Stimulated activated CD4-positive, alpha-beta T cell treated with anti-CD3 and anti-CD28 coated beads, TNF-alpha, amount 100 ng/mL, for 4 hours (primary cell): ENCODE results near the gene STX4.
"Not testable (repeated sequence)": the region's sequence is repeated elsewhere in the genome, so short reads cannot be mapped to it uniquely, and the experiment has no call there.

Experiments
- DNase-seq, 3 experiments: peaks; one replicate each; pipeline ENCODE4 v3.0.0-alpha.2; 2020; ENCODE audit warnings: low read depth in 3 of 3

STX4 gene

DNA sequence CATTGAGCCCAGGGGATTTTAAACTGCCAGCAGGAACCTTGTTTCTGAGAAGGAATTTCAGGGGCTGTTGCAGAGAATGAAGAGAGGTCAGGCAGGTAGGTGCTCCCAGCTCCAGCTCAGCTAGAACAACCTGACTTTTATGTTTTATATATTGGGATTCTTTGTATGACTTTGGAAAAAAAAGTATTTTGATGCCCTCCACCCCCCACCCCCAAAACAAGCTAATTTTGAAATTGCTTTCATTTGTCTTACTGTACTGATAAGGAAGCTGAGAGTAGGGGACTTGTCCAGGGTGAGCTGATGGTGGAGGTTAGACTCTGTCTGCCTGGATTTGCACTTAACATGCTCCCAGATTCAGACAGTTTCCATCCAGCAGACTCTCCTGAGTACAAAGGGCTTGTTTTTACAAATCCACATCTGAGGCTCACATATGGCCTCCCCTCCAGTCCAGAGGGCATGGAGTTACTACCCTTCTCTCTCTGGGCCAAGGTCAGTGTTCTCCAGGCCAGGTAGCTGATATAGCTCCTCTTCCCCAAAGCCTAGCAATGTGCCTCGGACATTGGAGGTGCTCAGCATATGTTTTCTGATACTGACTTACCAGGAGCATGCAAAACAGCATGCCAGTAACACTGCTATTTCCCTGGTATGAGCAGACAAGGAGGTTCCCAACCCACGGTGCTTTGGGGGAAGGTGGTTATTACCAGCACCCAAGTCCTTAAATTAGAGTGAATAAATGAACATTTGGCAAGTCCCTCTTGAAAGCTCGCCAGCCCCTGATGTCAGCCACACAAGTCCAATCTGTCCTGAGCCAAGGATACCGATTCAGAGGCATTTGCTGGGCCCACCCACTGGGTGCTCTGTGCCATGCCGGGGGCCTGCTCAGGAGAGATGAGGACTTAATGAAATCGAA is 34.3 kb upstream of the STX4 start:
- no peak for DNase-seq

DNA sequence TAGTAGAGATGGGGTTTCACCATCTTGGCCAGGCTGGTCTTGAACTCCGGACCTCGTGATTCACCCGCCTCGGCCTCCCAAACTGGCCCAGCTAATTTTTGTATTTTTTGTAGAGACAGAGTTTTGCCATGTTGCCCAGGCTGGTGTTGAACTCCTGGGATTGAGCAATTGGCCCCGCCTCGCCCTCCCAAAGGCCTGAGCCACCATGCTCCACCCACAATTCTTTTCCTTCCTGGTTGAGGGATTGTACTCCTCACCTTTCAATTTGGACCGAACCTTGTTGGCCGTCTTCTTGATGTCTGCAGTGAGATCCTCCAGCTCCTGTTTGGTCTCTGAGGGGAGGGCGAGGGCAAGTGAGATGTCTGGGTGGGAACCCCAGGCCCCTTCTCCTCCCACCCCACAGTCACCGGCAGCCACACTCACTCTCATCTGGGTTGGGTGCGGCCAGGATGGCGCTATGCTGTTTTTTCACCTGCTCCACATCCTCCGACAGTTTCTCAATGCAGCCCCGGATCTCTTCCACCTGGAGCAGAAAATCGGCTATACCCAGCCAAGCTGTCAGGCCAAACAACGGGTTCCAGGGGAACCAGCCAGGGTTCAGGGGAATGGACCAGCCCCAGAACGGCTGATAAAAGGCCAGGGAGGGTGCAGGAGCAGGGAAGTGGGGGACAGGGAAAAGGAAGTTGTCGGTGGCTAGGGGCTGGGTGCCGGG is 32.5 kb upstream of the STX4 start:
- DNase-seq = no peak

DNA sequence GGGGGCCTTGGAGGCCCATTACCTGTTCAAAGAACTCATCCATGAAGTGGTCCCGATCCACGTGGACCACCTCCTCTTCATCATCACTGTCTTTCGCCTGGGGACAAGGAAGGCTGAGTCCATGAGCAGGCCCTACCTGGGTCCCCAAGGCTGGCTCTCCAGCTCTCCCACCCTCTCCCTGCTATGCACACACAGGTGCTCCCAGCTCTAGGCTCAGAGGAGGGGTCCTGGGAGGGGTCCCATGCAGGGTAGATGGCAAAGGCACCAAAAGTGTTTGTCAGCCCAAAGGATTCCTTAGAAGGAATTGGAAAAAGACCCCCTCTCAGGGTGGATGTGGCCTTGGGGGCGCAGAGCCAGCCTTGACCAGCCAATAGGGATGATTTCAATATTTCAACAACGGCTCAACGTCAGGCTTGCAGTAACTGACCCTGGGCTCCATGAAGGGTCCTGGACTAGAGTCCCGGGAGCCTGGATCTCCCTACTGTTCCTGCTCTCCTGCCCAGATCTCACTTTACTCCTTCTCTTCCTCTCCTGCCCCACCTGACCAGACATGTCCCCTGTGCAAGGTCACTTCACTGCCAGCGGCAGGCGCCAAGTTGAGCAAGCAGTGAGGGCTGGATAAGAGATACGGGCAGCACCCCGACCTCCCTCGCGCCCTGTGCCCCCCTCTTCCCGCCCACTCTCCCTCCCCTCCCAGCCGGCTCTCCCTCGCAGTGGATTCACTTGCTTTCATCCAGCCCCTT is 31.7 kb upstream of the STX4 start:
- no peak for DNase-seq

DNA sequence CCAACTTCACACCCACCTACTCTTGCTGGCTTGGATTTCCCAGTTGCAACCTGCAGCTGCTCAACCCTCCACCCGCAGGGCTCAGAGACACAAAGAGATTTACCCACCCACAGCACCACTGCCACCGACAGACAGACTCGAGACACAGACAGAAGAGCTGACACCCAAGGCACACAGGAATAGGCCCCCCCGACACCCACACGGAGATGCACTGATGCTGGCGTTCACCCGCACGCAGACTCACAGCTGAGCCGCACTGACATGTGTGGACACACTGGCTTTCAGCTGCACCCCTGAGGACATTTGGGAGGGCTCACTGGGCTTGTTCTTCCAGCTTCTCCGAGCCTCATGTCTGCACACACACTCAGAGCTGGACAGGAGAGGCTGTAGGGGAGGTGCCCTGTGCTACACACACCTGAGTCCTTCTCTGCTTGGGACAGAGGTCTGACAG is 31.1 kb upstream of the STX4 start:
- no peak for DNase-seq

DNA sequence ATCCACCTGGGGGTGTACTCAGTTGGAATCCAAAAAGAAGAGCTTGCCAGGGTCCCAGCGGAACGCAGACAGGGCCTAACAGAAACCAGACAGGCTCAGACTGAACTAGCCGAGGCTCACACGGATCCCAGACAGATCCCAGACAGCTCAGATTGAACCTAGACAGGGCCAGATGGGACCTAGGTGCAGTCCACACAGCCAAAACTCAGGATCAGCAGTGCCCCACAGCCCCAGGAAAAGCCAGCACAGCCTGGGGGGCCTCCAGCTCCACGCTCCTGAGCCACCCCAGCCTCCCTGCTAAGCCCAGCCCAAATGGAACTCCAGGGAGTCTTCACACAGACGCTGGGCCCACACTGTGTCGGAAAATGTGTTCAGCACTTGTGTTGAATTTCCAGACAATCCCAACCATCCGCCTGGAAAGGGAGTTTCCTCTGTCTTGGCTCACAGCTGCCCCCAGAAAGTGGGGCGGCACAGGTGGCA is 30.5 kb upstream of the STX4 start:
- DNase-seq = no peak

DNA sequence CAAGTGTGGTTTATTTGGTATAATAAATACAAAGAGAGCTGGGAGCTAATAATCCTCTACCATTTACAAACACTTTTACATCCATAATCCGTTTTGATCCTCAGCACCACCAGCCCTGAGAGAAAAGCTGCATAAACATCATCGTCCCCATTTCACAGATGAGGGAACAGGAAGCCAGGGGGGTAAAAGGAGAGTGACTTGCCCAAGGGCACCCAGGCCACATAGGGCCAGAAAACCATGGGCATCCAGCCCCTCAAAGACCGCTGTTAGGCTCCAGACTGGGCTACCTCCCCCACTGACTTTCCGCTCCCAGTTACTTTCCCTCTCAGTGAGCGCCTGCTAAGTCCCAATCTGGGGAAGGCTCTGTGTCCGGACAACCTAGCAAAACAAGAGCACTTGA is 29.6 kb upstream of the STX4 start:
- DNase-seq = no peak

DNA sequence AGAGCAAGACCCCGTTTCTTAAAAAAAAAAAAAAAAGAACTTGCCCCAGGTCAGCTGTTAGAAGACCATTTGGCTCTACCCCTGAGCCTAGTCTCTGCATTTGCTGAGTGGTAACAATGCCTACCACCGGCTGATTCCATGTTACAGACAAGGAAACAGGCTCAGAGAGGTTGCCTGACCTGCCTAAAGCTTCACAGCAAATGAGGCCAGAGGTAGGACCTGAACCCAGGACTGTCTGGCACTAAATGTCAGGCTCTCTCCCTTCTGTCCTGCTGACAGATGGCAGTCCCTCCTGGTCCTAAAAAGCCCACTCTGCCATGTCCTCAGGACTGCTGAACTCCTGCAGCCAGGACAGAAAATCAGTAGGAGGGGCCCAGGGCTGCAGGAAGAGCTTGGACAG is 28.7 kb upstream of the STX4 start:
- no peak for DNase-seq

DNA sequence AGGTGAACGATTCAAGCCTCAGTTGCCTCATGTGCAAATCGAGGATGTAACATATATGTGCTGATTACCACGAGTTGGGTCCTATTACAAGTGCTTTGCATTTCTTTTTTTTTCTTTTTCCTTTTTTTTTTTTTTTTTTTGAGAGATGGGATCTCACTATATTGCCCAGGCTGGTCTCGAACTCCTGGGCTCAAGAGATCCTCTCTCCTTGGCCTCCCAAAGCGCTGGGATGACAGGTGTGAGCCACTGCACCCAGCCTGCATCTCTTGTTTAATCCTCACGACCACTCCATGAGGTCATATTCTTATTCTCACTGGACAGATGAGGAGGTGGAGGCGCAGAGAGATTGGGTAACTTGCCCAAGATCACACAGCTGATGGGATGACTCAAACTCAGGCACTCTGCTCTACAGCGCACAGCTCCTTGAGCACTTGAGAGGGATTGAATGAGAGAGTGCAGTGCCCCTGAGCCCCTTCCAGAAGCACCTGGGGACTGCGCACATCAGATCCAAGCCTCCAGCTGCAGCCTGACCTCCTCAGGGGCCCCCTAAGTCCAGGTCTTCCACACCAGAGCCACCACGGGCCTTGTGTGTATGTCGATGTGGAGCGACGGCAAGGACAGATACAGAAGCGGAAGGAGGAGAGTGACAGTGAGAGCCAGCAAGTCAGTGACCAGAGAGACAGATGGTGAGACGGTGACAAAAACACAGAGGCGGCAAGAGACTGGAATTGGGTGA is 27.8 kb upstream of the STX4 start:
- no peak for DNase-seq

DNA sequence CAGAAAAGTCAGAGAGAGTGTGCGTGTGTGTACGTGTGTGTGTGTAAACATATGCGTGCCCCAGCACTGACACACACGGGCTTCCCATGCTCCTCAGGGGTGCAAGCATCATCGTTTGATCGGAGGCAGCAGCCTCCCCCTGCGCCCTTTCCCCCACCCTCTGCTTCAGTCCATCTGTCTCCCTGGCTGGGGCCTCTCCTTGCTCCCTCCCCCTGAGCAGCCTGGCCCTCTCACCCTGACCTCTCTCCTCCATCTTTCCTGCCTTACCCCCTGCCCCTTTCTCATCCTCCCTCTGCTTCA is 27.3 kb upstream of the STX4 start:
- no peak for DNase-seq

DNA sequence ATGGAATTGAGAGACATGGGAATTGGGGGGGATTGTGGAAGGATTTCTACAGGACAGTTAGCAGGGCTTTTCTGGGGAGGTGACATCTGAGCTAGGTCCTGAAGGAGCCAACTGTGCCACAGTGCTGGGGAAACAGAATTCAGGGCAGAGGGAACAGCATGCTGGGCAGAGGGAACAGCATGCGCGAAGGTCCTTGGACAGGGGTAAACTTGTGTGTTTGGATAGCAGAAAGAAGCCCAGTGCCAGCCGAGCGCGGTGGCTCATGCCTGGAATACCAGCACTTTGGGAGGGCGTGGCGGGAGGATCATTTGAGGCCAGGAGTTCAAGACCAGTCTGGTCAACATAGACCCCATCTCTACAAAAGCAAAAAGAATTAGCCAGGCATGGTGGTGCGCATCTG is 26.8 kb upstream of the STX4 start:
- no peak for DNase-seq

DNA sequence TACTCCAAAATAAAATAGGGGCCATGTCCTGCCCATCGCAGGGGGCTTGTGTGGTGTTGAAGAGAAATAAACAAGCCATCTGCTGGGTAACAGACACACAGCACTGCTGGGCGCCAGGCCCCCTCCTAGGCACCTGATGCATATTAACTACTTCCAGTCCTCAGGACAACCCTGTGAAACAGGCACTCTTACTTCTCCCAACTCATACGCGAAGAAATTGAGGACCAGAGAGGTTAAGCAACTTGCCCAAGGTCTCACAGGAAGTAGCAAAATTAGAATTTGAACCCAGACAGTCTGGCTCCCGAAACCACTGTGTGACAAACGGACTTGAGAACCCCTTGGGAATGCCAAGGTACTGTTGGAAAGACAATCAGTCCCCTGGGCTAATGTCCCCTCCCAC is 25.7 kb upstream of the STX4 start:
- no peak for DNase-seq

DNA sequence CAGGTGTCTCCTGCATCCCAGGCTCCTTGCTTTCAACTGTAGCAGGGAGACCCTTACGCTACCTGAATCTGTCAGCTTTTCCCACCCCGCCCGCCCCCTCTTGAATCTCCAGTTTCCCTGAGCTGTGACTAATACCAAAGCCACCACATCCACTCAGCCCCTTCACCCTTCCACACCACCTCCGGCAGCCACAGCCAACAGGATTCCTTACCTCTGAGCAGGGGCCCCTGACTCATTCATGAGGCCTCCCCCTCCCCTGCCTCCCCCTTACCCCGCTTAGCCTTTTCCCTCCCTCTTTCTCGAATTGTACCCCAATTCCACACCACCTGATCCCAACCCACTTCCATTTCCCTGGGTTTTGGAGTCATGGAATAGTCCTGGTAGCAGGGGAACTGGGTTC is 25.2 kb upstream of the STX4 start:
- DNase-seq = no peak

DNA sequence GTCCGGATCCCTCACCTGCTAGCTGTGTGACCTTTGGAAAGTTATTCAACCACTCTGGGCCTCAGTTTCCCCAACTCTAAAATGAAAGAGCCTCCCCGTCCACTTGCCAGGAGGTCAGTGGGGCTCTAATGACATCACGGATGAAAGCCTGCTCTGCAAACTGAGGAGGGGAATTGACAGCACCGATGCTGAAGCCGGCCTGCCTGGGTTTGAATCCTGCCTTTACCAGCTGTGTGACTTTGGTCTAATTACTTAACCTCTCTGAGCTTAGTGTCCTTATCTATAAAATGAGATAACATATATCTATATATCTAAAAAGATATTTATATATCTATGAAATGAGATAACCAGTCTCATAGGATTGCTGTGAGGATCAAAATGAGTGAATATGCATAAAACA is 24.8 kb upstream of the STX4 start:
- no peak for DNase-seq

DNA sequence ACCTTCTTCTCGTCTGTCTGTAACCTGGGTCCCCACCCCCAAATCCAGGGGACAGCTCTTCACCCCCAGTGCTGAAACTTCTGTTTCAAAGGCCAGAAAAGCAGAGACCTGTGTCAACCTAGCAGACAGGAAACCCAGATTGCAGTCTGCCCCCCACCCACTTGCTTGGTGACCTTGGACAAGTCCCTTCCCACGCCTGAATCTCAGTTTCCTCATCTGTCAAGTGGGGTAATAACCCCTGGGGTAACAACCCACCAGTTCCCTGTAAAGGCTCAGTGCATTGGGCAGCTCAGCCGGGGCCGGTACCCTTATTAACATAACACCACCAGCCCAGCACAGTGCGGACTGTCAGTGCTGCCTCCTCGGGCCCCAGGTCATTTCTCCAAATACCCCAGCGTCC is 24.2 kb upstream of the STX4 start:
- no peak for DNase-seq

DNA sequence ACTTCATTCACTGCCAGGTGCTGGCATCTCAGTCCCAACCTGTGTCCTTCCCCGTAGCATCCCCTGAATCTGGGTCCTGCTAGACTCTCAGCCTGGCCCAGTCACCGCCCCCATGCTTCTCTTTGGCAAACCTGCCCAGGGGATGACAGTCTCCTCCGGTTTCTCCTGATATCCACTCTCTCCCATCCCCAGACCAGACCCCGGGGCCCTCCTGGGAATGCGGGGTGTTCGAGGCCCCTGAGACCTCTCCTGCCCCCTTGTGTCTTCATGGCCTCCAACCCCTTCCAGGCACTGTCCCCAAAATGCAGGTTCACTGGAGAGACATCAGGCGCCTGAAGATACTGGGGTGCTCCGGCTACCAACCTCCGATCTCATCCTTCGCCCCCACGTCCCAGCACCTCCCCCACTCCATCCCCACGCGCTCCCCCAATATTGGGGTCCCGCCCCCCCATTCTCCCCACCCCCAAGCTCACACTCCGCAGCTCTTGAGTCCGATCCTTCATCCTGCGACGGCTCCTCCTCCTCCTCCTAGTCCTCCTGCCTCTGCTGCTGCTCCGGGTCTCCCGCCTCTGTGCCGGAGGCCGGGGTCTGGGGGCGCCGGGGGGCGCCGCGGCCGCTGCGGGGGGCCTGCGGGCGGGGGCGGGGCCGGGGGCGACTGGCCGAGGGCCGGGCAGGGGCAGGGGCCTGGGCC is 23.3 kb upstream of the STX4 start:
- DNase-seq = no peak

DNA sequence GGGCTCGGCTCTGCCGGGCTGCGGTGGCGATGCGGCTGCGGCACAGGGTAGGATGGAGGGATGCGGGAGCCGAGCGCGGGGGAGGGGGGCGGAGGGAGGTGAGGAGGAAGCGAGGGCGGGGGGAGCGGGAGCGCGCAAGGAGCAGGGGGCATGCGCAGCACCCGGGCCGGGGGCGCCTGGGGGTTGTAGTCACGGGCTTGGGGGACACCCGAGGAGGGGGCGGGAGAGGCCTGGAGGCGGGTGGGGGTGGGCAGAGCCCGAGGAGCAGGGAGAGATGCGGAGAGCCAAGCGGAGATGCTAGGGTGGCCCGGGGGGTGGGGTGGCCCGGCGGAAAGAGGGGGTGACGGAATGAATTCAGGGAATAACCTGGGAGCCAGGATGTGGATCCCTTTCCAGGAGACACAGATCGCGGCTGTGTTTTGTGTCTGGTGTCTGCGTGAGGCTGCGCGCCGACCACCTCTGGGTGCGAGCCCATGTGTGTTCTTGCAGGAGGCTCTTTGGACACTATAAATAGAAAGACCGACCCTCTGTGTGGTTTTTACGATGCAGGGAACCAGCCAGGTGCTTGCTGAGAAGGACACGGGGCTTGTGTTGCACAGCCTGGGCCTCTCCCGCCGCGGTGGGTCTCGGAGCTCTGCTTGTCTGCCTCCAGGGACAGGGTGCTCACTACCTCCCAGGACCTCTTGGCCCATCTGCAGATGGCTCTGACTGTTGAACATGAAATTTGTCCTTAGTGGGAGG is 22.6 kb upstream of the STX4 start, which contains the start of gene STX1B:
Gene STX1B (minus strand): TSS at position 54 of the 741 bp plus-strand sequence. CDS start 242 bp downstream, outside the sequence.
- DNase-seq = peak in 2 of 3 experiments; percentile 24 to 42

DNA sequence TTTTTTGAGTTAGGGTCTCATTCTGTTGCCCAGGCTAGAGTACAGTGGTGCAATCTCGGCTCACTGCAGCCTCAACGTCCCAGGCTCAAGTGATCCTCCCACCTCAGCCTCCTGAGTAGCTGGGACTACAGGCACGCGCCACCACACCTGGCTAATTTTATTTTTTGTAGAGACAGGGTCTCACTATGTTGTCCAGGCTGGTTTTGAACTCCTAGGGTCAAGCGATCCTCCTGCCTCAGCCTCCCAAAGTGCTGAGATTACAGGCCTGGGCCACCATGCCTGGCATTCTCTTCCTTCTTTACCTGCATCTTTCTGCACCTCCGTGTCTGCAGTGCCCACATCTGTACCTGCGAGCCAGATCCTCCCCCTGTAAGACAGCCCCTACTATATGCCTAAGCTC is 21.5 kb upstream of the STX4 start:
- not testable (repeated sequence) for DNase-seq

DNA sequence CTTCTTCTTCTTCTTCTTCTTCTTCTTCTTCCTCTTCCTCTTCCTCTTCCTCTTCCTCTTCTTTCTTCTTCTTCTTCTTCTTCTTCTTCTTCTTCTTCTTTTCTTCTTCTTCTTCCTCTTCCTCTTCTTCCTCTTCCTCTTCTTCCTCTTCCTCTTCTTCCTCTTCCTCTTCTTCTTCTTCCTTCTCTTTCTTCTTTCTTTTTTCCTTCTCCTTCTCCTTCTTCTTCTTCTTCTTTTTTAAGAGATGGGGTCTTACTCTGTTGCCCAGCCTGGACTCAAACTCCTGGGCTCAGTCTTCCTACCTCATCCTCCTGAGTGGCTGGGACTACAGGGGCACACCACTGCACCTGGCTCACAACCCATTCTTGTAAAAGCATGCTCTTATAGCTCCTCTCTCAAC is 20.1 kb upstream of the STX4 start:
- DNase-seq = not testable (repeated sequence)

DNA sequence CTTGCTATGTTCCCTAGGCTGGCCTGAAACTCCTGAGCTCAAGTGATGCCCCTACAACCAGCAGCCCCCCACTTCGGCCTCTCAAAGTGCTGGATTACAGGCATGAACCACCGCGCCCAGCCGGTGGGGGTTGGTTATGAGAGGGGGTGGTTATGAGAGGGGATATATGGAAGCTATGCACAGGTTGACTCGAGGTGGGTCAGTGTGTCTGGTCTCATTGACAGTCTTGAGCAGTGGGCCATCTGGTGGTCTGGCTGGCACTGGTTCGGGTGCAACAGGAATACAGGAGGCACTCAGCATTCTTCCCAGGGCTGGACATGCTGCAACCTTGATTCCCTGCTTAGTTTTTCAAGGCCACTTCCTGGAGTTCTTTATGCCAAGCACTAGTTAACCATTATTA is 17.3 kb upstream of the STX4 start:
- no peak for DNase-seq

DNA sequence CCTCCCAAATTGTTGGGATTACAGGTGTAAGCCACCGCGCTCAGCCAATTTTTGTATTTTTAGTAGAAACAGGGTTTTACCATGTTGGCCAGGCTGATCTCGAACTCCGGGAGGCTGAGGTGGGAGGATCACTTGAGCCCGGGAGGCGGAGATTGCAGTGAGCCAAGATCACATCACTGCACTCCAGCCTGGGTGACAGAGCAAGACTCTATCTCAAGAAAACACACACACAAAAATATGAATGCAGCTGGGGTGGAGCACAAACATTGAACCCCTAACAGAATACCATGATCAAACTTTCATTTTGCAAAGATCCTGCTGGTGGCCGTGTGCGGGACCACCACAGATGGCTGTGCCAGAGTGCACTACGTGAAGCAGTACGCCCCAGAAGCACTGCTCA is 15.6 kb upstream of the STX4 start:
- DNase-seq = not testable (repeated sequence)
